ENCODE data around the gene MAPK8IP1.

The MAPK8IP1 gene

DNA sequence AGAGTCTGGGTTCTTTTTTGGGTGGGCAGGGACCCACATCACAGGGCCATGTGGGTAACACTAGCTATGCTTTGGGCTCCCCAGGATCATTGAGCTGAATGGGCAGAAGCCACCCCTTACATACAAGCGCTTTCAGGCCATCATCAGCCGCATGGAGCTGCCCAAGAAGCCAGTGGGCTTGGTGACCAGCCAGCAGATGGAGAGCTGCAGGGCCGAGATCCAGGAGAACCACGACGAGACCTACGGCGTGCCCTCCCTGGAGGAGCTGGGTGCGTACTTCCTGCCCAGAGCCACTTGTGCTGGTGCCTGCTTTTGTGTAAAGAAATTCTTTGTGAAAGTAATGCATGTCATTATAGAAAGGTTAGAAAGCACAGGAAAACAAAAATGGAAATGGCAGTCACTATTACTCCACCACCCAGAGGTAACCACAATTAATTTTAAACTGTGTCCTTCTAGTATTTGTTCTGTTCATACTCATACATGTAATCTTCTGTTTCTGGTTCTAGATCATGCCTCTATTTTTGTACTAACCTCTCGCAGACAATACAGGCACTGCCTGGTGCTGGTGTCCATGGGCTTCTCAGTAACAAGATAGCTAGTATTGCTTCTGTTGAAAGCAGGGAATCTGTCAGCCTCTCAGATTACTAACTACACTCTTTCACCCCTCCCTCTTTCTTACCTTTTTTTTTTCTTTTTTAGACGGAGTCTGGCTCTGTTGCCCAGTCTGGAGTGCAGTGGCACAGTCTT, 24.5 kb upstream of the MAPK8IP1 start:
- FAIRE-seq = no peak

DNA sequence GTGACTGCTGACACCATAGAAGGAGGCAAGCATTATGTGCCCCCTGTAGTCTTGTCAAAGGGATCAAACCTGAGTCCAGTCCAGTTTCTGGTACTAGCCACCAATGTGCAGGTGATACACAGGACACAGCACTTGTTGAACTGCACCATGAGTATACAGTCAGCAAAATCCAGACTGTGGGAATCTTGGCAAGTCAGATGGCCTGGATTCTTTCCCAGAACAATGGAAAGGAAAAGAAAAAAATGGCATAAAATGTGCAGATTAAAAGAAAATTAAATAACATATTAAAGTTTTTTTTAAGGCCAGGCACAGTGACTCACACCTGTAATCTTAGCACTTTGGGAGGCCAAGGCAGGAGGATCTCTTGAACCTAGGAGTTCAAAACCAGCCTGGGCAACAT, 21.4 kb upstream of the MAPK8IP1 start:
- no peak for FAIRE-seq

DNA sequence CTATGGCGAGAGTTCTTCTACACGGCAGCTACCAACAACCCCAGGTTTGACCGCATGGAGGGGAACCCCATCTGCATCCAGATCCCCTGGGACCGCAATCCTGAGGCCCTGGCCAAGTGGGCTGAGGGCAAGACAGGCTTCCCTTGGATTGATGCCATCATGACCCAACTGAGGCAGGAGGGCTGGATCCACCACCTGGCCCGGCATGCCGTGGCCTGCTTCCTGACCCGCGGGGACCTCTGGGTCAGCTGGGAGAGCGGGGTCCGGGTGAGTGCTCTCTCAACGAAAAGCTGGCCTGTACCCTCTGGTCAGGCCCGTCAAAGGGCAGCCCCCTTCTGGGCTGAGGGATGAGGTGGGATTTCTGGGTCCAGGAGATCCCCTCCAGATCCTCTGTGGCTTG, 15.9 kb upstream of the MAPK8IP1 start:
- FAIRE-seq = no peak

DNA sequence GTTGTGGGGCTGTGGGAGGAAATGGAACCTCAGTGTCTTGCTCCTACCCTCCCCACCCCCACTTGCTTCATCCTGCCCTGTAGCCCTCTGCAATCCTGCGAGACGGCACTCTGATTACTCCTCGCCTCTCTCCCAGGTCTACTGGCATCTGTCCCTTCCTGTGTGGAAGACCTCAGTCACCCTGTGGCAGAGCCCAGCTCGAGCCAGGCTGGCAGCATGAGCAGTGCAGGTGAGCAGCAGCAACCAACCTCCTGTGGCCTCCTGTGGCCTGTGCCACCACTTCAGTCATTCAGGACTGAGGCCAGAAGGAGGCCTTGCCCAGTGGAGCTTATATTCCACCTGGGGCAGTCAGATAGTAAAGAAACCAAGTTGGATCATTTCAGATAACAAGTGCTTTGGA, 14.7 kb upstream of the MAPK8IP1 start:
- FAIRE-seq = no peak

DNA sequence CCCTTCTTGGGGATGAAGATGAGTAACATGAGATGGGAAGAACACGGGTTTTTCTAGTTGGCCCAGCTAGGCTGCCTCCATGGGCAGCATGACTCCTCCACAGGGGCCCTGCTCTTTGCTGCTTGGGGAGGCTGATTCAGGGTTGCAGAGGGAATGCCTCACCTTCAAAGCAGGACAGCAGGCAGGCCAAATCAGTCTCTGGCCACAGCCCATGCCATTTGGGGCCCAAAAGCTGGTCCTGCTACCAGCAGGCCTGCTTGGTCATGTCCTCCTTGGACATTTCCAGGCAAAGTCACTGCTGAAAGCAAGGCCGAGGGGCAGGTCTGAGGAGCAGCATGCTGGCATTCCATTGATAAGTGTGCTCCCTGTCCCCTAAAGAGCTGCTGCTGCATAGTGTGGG, 13.8 kb upstream of the MAPK8IP1 start:
- no peak for FAIRE-seq

DNA sequence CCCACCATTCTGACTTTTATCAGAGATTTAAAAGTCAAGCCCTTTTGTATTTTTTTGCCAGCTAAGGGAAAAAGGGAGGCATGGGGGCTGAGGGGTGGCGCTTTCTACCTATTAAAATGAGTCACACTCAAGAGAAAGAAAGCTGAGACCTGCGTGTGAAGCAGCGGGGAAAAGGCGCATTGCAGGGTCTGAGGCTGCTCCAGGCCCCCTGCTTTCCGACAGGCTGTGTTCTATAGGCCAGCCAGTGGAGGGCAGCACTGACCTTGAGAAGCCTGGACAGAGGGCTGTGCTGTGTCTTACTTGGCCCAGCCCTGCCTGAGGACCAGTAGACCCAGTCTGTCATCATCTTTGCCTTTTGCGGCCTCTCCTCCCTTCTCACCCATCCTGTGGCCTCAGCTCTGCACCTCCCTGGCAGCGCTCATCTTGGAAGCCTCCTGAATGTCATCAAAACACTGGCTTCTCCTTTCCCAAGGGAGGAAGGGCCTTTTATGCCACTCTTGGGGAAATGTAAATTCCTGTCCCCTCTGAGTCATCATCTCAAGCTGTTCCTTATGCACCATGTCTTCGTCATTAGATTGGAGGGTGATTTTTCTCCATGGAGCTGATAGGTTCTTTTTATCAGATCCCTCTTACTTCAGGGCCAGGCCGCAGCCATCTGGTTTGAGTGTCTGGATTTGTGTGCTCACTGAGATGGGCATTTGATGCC, 12.6 kb upstream of the MAPK8IP1 start:
- FAIRE-seq = no peak

DNA sequence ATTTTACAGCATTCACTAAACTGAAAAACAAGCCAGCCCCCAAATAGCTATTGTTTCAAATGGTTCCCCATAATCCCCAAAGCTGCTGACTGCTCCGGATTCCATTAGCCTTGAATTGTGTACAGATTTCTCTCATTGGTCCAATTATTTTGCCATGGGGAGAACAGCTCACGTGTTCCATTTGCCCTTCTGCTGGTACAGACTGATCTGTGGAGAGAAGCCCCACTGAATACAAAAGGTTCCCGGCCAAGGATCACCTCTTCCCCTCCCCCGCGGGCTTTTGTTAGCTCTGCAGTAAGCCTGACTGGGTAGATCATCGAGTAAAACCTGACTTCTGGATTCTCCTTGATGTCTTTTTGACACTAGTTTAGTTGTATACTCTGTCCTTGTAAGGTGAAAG, 9.1 kb upstream of the MAPK8IP1 start:
- FAIRE-seq = no peak

DNA sequence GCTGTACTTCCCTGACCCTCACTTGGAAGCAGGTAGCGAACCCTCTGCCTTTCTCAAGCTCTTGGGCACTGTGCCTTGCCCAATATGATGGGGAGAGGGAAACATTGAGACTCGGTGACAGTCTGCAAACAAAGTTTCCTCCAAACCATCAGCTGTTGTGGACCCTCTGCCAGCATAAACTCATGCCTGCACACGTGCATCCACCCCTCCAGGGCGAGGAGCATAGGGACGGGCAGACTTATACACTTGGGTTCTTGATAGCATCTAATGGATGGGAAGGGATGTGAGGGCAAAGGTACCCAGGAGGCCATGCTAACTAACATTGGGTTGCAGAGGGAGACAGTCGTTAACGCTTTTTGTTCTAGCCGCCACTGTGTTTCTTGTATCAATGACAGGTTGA, 8.2 kb upstream of the MAPK8IP1 start:
- FAIRE-seq = no peak

DNA sequence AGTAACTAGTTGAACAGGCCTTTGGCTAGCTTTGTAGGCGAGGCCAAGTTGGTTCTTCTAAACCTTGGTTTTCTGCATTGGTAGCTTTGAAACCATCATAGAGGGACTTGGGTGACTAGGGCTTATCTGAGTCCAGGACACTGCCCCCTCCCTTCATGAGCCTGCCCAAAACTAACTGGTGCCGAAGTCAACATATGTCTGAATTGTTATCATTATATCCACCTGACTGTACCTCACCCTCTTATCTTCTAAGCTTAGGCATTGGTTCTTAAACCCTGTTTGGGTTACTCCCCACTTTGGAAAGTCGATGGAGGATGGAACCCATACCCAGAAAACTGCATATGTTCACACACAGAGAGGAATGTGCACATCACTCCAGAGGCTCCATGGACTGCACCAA, 7.6 kb upstream of the MAPK8IP1 start:
- FAIRE-seq = no peak

DNA sequence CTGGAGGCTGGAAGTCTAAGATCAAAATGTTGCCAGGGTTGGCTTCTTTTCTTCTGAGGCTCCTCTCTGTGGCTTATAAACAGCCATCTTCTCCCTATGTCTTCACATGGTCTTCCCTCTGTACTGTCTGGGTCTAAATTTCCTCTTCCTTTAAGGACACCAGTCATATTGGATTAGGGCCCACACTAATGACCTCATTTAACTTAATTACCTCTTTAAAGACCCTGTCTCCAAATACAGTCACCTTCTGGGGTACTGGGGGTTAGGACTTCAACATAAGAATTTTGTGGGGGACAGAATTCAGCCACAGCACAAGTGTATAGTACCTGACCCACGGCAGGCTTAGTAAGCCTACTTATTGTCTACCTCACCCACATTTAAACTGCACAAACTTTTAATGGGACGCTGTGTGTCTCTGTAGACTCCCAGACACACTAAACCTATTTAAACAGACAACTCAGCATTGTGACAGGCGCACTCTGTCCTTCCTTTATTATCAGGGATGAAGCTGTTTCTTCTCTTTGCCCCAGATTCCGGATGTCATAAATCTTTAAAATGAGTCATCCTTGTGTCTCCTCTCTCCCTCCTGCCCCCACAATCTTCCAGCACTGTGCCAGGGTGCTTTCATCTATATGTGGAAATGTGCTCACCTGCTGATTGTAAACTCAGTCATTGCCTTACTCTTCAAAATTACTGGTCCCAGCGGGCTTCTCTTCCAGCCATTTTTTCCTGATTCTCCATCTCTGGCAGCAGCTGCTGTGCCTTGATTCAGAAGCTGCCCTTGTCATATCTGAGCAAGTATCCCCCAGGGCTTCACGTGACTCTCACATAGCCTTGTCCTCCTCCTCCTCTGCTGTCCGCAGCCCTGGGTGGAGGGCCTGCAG, 5.4 kb upstream of the MAPK8IP1 start:
- FAIRE-seq = no peak

DNA sequence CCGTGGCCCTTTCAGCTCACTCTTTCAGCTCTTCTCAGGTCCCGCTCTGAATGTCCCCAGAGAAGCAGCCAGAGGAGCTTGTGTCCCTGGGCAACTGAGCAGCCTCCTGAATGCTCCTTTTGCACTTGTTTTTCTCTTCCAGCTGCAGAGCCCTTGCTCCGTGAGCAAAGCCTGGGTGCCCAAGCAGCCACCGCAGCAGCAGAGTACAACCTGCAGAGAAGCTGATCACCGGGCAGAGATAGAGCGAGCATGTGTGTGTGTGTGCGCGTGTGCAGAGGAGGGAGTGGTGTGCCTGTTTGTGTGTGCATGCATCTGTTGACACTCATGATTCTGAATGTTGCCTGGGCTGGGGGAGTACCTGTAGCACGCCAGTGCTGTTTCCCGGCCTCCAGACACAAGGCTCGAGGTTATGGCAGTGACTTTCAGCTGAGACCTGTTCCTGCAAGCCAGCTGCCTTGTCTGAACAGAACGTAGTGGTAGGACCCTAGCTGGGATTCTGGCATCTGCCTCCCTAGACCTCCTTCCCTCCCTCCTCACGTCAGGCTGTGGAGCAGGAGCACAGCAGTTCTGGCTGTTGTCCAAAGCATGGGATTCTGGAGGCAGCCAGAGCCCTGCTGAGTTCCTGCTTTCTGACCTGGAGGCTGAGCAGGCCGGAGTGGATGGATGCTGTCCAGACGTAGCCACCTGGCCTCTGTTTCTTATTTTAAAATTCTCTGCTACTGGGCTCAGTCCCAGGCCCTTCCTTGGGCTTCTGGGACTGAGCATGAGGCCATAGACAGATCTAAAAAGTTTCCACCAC, 4.5 kb upstream of the MAPK8IP1 start:
- no peak for FAIRE-seq

DNA sequence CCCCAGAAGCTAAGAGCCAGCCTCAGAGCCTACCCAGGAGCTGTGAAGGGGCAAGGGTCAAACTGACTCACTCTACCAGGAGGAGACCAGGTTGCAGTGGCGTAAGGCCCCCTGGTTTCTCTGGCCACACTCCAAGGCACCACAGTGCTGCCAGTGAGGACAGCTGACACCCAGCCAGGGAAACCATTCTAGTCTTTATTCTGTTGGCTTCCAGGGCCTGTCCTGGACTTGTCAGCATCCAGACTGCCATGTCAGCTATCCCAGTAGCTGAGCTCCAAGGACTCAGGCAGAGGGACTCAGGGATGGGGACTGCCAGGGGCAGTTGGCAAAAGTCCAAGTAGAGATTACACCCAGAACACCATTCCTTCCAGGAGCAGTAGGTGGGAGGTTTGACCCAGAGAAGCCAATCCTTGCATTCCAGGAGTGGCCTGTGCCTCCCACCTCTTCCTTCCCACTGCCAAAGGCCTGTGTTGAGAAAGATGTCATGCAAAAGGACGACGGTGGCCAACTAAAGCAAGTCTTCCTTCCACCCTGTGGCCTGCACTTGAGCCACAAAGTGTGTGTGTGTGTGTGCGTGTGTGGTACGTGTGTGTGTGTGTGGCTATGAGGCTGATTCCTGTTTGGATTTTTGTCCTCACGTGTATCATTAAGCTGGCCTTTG, 3.6 kb upstream of the MAPK8IP1 start:
- FAIRE-seq = no peak

DNA sequence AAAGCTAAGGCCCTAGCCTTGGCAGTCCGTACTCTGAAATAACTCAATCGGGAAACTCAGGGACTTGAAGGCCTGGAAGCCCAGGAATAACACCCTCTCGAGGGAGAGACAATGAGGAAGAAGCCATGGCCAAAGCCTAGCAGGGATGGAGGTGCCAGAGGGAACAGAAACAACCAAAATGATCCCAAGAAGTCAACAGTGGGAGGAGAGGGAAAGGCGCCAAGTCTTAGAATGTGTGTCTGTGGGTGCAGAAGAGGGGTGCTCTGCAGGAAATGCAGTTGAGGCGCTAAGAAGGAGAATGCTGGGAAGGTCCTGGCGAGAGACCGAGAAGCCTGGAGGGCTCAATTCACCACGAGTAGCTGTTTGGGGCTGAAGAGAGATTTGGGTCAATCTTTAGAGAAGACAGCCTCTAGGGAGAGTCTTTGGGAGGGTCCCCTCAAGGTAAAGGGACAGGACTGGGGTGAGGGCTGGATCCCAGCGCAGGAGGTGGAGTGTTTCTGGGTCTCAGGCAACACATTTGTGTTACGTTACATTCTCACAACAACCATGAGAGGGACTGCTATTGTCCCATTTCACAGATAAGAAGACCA, 760 bp upstream of the MAPK8IP1 start:
- FAIRE-seq = no peak

DNA sequence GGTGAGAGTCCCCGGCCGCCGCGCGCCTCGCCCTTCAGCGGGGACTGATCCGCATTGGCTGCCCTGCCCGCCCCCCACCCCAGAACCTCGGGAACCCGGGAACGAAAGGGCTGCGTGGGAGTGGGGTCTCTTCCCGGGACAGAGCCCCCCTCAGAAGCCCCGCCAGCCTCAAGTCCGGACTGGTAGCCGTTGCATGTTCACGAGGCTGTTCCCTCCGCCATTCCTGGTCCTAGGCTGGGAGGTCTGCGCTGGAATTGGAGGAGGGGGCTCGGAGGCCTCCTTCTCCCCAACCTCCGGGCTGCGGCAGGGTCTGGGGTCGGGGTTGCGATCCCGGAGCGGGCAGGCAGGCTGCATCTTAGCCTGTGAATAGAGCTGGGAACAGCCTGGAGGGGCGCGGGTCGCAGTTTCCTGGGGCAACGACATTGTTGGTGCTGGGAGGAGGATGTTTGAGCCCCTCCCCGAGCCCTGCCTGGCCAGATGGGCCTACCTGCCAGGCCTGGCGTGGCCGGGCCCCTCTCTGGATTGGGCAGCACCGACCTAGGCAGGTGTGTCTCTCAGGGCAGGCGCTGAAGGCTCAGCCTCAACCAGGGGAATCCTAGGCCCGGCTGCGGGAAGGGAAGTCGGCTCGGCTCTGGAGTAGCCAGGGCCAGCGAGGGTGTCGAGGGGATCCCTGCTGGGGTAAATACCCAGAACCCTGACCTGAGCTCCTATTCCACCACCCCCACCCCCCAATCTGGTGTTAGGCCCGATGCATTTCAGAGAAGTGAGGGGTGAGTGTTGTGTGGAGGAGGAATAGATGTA, 670 bp downstream of the MAPK8IP1 start:
- no peak for FAIRE-seq

DNA sequence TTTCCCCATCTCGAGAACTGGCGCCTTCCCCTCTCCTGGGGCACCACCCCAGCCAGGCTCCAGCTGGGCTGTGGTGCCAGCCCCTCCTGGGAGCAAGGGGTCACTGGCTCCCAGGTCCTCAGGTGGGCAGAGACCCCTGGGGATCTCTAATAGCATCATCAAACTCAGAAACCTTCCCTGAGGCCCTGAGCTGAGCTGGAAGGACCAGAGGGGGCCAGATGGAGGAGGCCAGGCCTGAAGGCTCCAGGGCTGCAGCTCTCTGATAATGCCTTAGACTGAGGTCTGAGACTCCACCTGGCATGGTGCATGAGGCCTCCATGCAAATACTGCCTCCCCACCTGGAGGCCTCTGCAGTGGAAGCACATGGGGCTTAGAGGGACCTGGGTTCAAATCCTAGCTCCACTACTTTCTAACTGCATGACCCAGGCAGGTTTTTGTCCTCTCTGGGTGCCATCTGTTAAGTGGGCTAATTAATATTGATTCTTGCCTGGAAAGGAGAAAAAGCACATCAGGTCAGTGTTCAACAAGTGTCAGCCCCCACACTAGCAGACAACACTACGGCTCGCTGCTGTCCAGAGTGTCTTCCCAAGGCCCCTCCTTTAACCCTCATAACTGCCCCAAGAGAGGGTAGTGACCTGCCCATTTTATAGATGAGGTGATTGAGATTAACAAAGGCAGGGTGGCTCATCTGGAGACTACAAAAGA, 1.5 kb downstream of the MAPK8IP1 start:
- no peak for FAIRE-seq

DNA sequence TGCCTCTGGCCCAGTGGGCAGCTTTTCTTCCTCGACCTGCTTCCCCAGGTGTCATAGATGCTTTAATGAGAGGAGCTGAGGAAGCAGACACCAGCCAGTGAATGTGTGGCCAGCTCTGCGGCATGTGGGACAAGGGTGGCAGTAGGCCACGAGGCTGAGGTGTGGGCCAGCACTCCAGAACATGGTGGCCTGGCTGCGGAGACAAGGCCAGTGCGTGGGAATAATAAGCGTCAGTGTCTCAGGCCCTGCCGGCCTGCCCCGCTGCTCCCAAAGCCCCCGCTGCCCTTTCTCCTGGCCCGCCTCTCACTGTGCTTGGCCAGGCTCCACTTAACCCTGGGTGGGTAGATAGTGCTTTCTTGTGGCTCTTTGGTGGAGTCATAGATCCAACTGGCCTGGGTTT, 2.1 kb downstream of the MAPK8IP1 start:
- no peak for FAIRE-seq

DNA sequence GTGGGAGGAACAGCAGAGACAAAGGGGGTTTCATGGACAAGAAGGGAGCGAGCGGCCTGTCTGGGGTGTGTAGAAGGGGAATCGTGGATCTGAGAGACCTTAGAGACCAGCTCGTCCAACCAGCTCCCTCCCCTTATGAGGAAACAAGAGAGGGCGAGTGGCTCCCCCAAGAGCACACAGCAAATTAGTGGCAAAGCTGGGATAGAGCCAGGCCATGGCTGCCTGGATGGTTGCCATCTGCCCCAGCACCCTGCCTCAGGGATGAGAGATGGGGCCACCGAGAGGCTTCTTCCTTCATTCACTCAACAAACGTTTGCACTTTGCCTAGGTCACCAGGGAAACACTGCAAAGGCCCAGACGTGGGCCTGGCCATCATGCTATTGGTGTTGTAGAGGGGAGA, 4.1 kb downstream of the MAPK8IP1 start:
- FAIRE-seq = no peak

DNA sequence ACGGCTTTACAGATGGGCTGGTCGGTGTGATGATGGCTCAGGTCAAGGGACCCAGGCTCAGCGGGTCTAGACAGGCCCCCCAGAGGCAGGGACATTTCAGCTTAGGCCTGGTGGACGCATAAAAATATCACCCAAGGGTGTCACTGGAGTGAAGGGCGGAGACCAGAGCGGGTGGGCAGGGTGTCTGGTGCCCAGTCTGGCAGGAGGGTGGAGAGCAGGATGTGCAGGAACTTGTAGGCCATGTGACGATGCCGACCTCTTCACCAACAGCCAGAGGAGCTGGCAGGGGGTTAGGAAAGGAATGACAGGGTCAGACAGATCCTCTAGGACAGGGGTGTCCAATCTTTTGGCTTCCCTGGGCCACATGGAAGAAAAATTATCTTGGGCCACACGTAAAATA, 4.5 kb downstream of the MAPK8IP1 start:
- FAIRE-seq = no peak

DNA sequence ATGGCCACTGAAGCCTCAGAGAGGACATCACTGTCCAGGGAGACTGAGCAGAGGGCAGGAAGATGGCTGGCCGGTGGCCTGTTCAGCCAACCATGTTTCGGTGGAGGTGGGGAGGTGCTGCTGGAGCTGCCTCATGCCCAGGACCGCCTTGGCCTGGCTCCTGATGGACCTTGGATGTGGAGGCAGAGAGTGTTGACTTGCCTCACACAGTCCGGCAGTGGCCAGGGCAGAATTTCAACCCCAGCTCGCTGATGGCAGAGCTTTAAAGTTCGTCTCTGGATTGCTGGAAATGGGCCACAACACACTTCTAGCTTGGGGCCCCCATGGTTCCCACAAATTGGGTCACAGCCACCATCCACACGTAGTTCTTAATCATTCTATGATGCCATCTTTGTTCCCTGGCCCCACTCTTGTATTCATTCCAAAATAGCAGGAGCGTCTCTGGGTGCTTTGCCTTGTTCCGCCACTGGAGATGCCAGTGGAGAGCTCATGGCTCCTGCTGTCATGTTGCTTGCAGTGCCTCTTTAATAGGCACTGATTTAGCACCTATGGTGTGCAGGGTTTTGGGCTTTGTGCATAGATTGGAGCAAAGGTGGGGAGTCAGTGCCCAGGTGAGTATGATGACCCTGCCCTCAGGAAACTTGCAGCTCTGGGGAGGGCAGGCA, 5.6 kb downstream of the MAPK8IP1 start:
- no peak for FAIRE-seq

DNA sequence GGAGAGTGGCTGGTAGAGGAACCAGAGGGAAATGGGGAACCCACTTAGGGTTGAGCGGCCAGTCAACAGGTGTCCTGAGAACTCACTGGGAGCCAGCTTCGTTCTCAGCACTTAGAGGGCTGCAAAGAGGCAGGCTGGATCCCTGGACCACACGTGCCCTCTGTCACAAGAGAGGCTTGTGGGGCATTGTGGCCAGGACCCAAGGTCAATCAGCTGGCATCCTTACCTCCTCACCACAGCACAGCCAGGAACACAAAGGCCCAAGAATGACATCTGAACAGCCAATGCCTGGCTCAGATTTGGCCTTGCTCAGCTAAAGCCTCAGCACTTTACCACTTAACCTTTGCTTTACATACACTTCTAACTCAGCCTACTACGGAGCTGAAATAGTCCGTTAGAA, 7.4 kb downstream of the MAPK8IP1 start:
- no peak for FAIRE-seq
